SK-N-MC (cell line): Measurements from ENCODE around the gene VEGFC.
A peak's percentile ranks its signal among the peaks of the same experiment; 100 is the strongest.

Experiments
- DNase-seq: peaks from one replicate; pipeline ENCODE4 v3.0.0-alpha.2; 2011; ENCODE audit warnings: low read depth, low spot score
- H3K27ac ChIP-seq: fragments of 200-600 bp; sonication (generic); 2 replicates; pipeline ENCODE4 v1.5.1; 2016; ENCODE audit warnings: mixed run types
- H3K36me3 ChIP-seq: fragments of 200-600 bp; sonication (generic); 2 replicates; pipeline ENCODE4 v1.6.1; 2017; ENCODE audit warnings: antibody characterized with exemption, low read length, mixed read lengths; ENCODE audit not compliant: insufficient read depth
- H3K4me3 ChIP-seq: fragments of 200-600 bp; sonication (generic); 2 replicates; pipeline ENCODE4 v1.5.1; 2016
- H3K9ac ChIP-seq: fragments of 200-600 bp; sonication (generic); 2 replicates; pipeline ENCODE4 v1.8.0; 2017; ENCODE audit warnings: mixed run types, mixed read lengths; ENCODE audit not compliant: insufficient read length
- H3K9me3 ChIP-seq: fragments of 200-600 bp; sonication (generic); 2 replicates; pipeline ENCODE4 v1.6.1; 2017; ENCODE audit warnings: low read depth, mild to moderate bottlenecking, antibody characterized with exemption, low read length, moderate library complexity, mixed read lengths
- EZH2 ChIP-seq: fragments of 200-600 bp; sonication (generic); IDR thresholded peaks from one replicate; pipeline ENCODE4 v1.6.1; 2017; ENCODE audit warnings: antibody characterized with exemption
- FOXP2 ChIP-seq: optimal IDR thresholded peaks from 2 replicates; pipeline ENCODE3; 2011; ENCODE audit warnings: mild to moderate bottlenecking, moderate library complexity; ENCODE audit not compliant: insufficient read depth; ENCODE audit errors: extremely low read length, control extremely low read depth
- POLR2AphosphoS5 ChIP-seq: IDR thresholded peaks from 2 replicates; pipeline ENCODE4 v1.6.1; 2012; ENCODE audit warnings: mild to moderate bottlenecking, low read depth, low read length, borderline replicate concordance

The VEGFC gene

GRCh38 chr4:176645246-176645960, 147.3 kb downstream of the VEGFC start:
- TF ChIP-seq EZH2 (no peak), FOXP2 (no peak), POLR2AphosphoS5 (peak; percentile 19; the same call in 1 of the 2 replicates)
- Histone ChIP-seq H3K36me3 (no peaks in the 10 kb centered on the region), H3K9me3 (no peaks in the 10 kb centered on the region), H3K9ac (no peak overlapping the region), H3K4me3 (peak overlapping the region; percentile 60), H3K27ac (no peak overlapping the region)
- DNase-seq = peak; percentile 63

- H3K4me3 ChIP-seq = no peak overlapping the region
- TF ChIP-seq FOXP2 (no peak), POLR2AphosphoS5 (no peak), EZH2 (no peak)
- no peak for DNase-seq
- no peak overlapping the region for H3K27ac ChIP-seq
- H3K36me3 ChIP-seq = no peaks in the 10 kb centered on the region
- no peaks in the 10 kb centered on the region for H3K9me3 ChIP-seq
- H3K9ac ChIP-seq = no peak overlapping the region
These were observed 150.2 kb downstream of the VEGFC start for GRCh38 chr4:176642472-176642871.

GRCh38 chr4:176641237-176641636, 151.5 kb downstream of the VEGFC start:
- DNase-seq = no peak
- no peak for TF ChIP-seq EZH2
- no peak for TF ChIP-seq POLR2AphosphoS5
- TF ChIP-seq FOXP2 = no peak

GRCh38 chr4:176638992-176639391, 153.7 kb downstream of the VEGFC start:
- H3K27ac ChIP-seq = no peak overlapping the region
- no peak for TF ChIP-seq EZH2
- TF ChIP-seq FOXP2 = no peak
- TF ChIP-seq POLR2AphosphoS5 = no peak

More at GRCh38 chr4:176641237-176641636, 151.5 kb downstream of the VEGFC start:
- Histone ChIP-seq H3K9ac (no peak overlapping the region), H3K4me3 (no peak overlapping the region), H3K36me3 (no peaks in the 10 kb centered on the region), H3K27ac (no peak overlapping the region), H3K9me3 (no peaks in the 10 kb centered on the region)

GRCh38 chr4:176636292-176636691, 156.4 kb downstream of the VEGFC start:
- H3K9me3 ChIP-seq = no peaks in the 10 kb centered on the region
- TF ChIP-seq EZH2 (no peak), FOXP2 (no peak), POLR2AphosphoS5 (no peak)
- H3K4me3 ChIP-seq = no peak overlapping the region
- no peak overlapping the region for H3K9ac ChIP-seq
- no peak overlapping the region for H3K27ac ChIP-seq
- H3K36me3 ChIP-seq = no peaks in the 10 kb centered on the region
- DNase-seq = no peak

More at GRCh38 chr4:176638992-176639391, 153.7 kb downstream of the VEGFC start:
- DNase-seq = no peak
- Histone ChIP-seq H3K36me3 (no peaks in the 10 kb centered on the region), H3K4me3 (no peak overlapping the region), H3K9ac (no peak overlapping the region), H3K9me3 (no peaks in the 10 kb centered on the region)

- Histone ChIP-seq H3K27ac (no peak overlapping the region), H3K9me3 (no peaks in the 10 kb centered on the region), H3K9ac (no peak overlapping the region), H3K4me3 (no peak overlapping the region), H3K36me3 (no peaks in the 10 kb centered on the region)
- TF ChIP-seq EZH2 = no peak
- no peak for TF ChIP-seq POLR2AphosphoS5
- no peak for TF ChIP-seq FOXP2
- DNase-seq = no peak
These were observed 157.1 kb downstream of the VEGFC start for GRCh38 chr4:176635372-176636261.
